Uterus (tissue), 4 donors: Measurements from ENCODE around the gene CEP89. TPM values are rescaled to one million over a fixed set of nuclear protein-coding genes. Genes with fewer than 3 reads are reported as not detected.
"Not testable (repeated sequence)": the region's sequence is repeated elsewhere in the genome, so short reads cannot be mapped to it uniquely, and the experiment has no call there.

Experiments
- DNase-seq, 2 donors: peaks; one replicate each; pipeline ENCODE4 v3.0.0-alpha.2; 2019 to 2020
- H3K27ac ChIP-seq, 2 donors: fragments of 200-600 bp; sonication (generic); 1 replicate in 1 of 2; 2 replicates in 1 of 2; pipeline ENCODE4 v1.5.1; 2016 to 2018
- H3K27me3 ChIP-seq, 2 donors: fragments of 200-600 bp; sonication (generic); one replicate each; pipeline ENCODE4 v1.5.1; 2018 to 2019; ENCODE audit warnings: control low read depth in 1 of 2
- H3K36me3 ChIP-seq, 2 donors: fragments of 200-600 bp; sonication (generic); one replicate each; pipeline ENCODE4 v1.5.1; 2019; ENCODE audit warnings: control low read depth in 1 of 2
- H3K4me1 ChIP-seq, 2 donors: fragments of 200-600 bp; sonication (generic); one replicate each; pipeline ENCODE4 v1.5.1; 2018 to 2019; ENCODE audit warnings: control low read depth in 1 of 2
- H3K4me3 ChIP-seq, 2 donors: fragments of 200-600 bp; sonication (generic); 1 replicate in 1 of 2; 2 replicates in 1 of 2; pipeline ENCODE4 v1.5.1; 2018 to 2019; ENCODE audit warnings: mild to moderate bottlenecking in 1 of 2
- H3K9me3 ChIP-seq, 2 donors: fragments of 200-600 bp; sonication (generic); one replicate each; pipeline ENCODE4 v1.5.1; 2019; ENCODE audit warnings: control low read depth in 1 of 2
- CTCF ChIP-seq, 4 experiments: fragments of 200-600 bp in 2 of 4; fragments of 450-650 bp in 2 of 4; sonication (generic) in 2 of 4; IDR thresholded peaks; one replicate each; pipeline ENCODE4 v1.5.1; 2016 to 2019; ENCODE audit warnings: antibody characterized with exemption in 4 of 4, mild to moderate bottlenecking in 2 of 4, moderate library complexity in 1 of 4
- POLR2A ChIP-seq, 2 donors: fragments of 450-650 bp; IDR thresholded peaks; one replicate each; pipeline ENCODE4 v1.6.1; 2016; ENCODE audit warnings: antibody characterized with exemption in 2 of 2, mild to moderate bottlenecking in 1 of 2, moderate library complexity in 1 of 2
- intact Hi-C: fragments of 100-400 bp; cut with DNase I; formaldehyde crosslinking; loops from one replicate; pipeline ENCODE4 v1.15.1; 2023; ENCODE audit warnings: low total_unique reads
- total RNA-seq, 4 donors: library from RNA; depleted of rRNA in 3 of 4; stranded (reverse); fragments of >200 nt in 3 of 4; gene quantifications; one replicate each; pipeline versions ENCODE4 v1.1.0 to v1.2.4, GENCODE V29; 2014 to 2023
- donor health status: DM: yes; HTN: yes; CAD: no.

The CEP89 gene
- total RNA-seq, 4 donors from 2014 or later, result 5.1 to 29.2 (median 10.6) TPM

GRCh38 chr19:32852216-32852615, 119.5 kb downstream of the CEP89 start:
- Histone ChIP-seq H3K4me3 (no peak overlapping the region), H3K36me3 (no peaks in the 10 kb centered on the region), H3K9me3 (no peaks in the 10 kb centered on the region), H3K27ac (no peak overlapping the region), H3K4me1 (no peaks in the 10 kb centered on the region), H3K27me3 (no peaks in the 10 kb centered on the region)
- no peak for TF ChIP-seq CTCF (IDR thresholded peaks at IDR 0.05)
- TF ChIP-seq POLR2A (IDR thresholded peaks at IDR 0.05), result no peak
- DNase-seq, result no peak
- intact Hi-C loops, result no loop called here

- H3K4me1 ChIP-seq, H3K27ac ChIP-seq, H3K27me3 ChIP-seq, DNase-seq, H3K9me3 ChIP-seq, intact Hi-C loops, H3K4me3 ChIP-seq, H3K36me3 ChIP-seq: not testable (repeated sequence)
These were observed 123.7 kb downstream of the CEP89 start for GRCh38 chr19:32848035-32848434.

- Histone ChIP-seq H3K27me3 (no peaks in the 10 kb centered on the region), H3K36me3 (no peaks in the 10 kb centered on the region), H3K9me3 (no peaks in the 10 kb centered on the region), H3K4me3 (no peak overlapping the region), H3K27ac (no peak overlapping the region), H3K4me1 (no peaks in the 10 kb centered on the region)
- intact Hi-C loops, result no loop called here
- TF ChIP-seq POLR2A (IDR thresholded peaks at IDR 0.05), result no peak
- no peak for TF ChIP-seq CTCF (IDR thresholded peaks at IDR 0.05)
- no peak for DNase-seq
These were observed 128.0 kb downstream of the CEP89 start for GRCh38 chr19:32843716-32844245.

GRCh38 chr19:32842061-32842460, 129.7 kb downstream of the CEP89 start:
- no peak for DNase-seq
- H3K27ac ChIP-seq, result no peak overlapping the region
- H3K36me3 ChIP-seq, result no peaks in the 10 kb centered on the region
- no peaks in the 10 kb centered on the region for H3K9me3 ChIP-seq
- H3K4me3 ChIP-seq, result no peak overlapping the region
- intact Hi-C loops, result no loop called here
- no peaks in the 10 kb centered on the region for H3K4me1 ChIP-seq
- H3K27me3 ChIP-seq, result no peaks in the 10 kb centered on the region
- no peak for TF ChIP-seq CTCF (IDR thresholded peaks at IDR 0.05)
- TF ChIP-seq POLR2A (IDR thresholded peaks at IDR 0.05), result no peak

- no peaks in the 10 kb centered on the region for H3K4me1 ChIP-seq
- no peaks in the 10 kb centered on the region for H3K9me3 ChIP-seq
- no peaks in the 10 kb centered on the region for H3K27me3 ChIP-seq
- H3K4me3 ChIP-seq, result no peak overlapping the region
- DNase-seq, result no peak
- no peak for TF ChIP-seq POLR2A (IDR thresholded peaks at IDR 0.05)
- no peak for TF ChIP-seq CTCF (IDR thresholded peaks at IDR 0.05)
- H3K27ac ChIP-seq, result no peak overlapping the region
- intact Hi-C loops, result no loop called here
- no peaks in the 10 kb centered on the region for H3K36me3 ChIP-seq
These were observed 134.2 kb downstream of the CEP89 start for GRCh38 chr19:32837531-32837930.

- DNase-seq, H3K4me3 ChIP-seq, H3K9me3 ChIP-seq, H3K36me3 ChIP-seq, H3K27ac ChIP-seq, H3K27me3 ChIP-seq, H3K4me1 ChIP-seq, intact Hi-C loops: not testable (repeated sequence)
These were observed 138.4 kb downstream of the CEP89 start for GRCh38 chr19:32833388-32833787.

- H3K36me3 ChIP-seq, intact Hi-C loops, DNase-seq, H3K9me3 ChIP-seq, H3K27ac ChIP-seq, H3K4me3 ChIP-seq, H3K27me3 ChIP-seq, H3K4me1 ChIP-seq: not testable (repeated sequence)
These were observed 138.9 kb downstream of the CEP89 start for GRCh38 chr19:32832825-32833224.

- H3K36me3 ChIP-seq, H3K27ac ChIP-seq, H3K9me3 ChIP-seq, H3K4me3 ChIP-seq, H3K27me3 ChIP-seq, DNase-seq, intact Hi-C loops, H3K4me1 ChIP-seq: not testable (repeated sequence)
These were observed 139.7 kb downstream of the CEP89 start for GRCh38 chr19:32832094-32832493.
